Upper lobe of left lung (tissue), 6 donors: ENCODE data around the gene MSANTD3. TPM values are rescaled to one million over a fixed set of nuclear protein-coding genes. Genes with fewer than 3 reads are reported as not detected.

Experiments
- ATAC-seq, 2 donors: fragments of 200-7000 bp; cut with Tn5 transposase; one replicate each; pipeline ENCODE4 v1.9.1; 2022; ENCODE audit warnings: mild to moderate bottlenecking in 2 of 2, moderate library complexity in 2 of 2; ENCODE audit not compliant: low FRiP score in 2 of 2
- DNase-seq, 2 donors: peaks; one replicate each; pipeline ENCODE4 v3.0.0-alpha.2; 2019 to 2020
- H3K27ac ChIP-seq, 4 donors: fragments of 200-600 bp; sonication (generic); one replicate each; pipeline ENCODE4 v1.5.1; 2016 to 2019
- H3K27me3 ChIP-seq, 4 donors: fragments of 200-600 bp; sonication (generic); one replicate each; pipeline ENCODE4 v1.5.1; 2017 to 2019
- H3K36me3 ChIP-seq, 4 donors: fragments of 200-600 bp; sonication (generic); one replicate each; pipeline ENCODE4 v1.5.1; 2016 to 2019
- H3K4me1 ChIP-seq, 4 donors: fragments of 200-600 bp; sonication (generic); one replicate each; pipeline ENCODE4 v1.5.1; 2018 to 2019
- H3K4me3 ChIP-seq, 4 donors: fragments of 200-600 bp; sonication (generic); one replicate each; pipeline ENCODE4 v1.5.1; 2017 to 2019; ENCODE audit warnings: mild to moderate bottlenecking in 2 of 4, moderate library complexity in 1 of 4
- H3K9me3 ChIP-seq, 4 donors: fragments of 200-600 bp; sonication (generic); one replicate each; pipeline ENCODE4 v1.5.1; 2018 to 2019
- EP300 ChIP-seq, 4 donors: sonication (generic); formaldehyde crosslinking; IDR thresholded peaks; one replicate each; pipeline ENCODE4 v1.5.1; 2017; ENCODE audit warnings: antibody characterized with exemption in 4 of 4, control low read depth in 2 of 4
- POLR2A ChIP-seq, 4 donors: fragments of 450-650 bp; IDR thresholded peaks; one replicate each; pipeline ENCODE4 v1.5.1; 2016 to 2017; ENCODE audit warnings: antibody characterized with exemption in 4 of 4, mild to moderate bottlenecking in 2 of 4
- POLR2AphosphoS5 ChIP-seq, 2 donors: sonication (generic); formaldehyde crosslinking; IDR thresholded peaks; one replicate each; pipeline ENCODE4 v1.5.1; 2017; ENCODE audit warnings: antibody characterized with exemption in 2 of 2
- WGBS, 2 donors: methylation state at CpG; one replicate each; pipeline ENCODE4 v1.1.5; 2017 to 2018; 5-methylcytosine and 5-hydroxymethylcytosine counted together
- total RNA-seq, 6 donors: library from RNA; depleted of rRNA in 4 of 6; stranded (reverse); fragments of >200 nt in 4 of 6; gene quantifications; one replicate each; pipeline versions ENCODE4 v1.1.0 to v1.2.1, GENCODE V29; 2016 to 2021
- TF ChIP-seq, protein P1 (sequence below), 6 experiments: fragments of 450-650 bp in 4 of 6; fragments of 200-600 bp in 2 of 6; sonication (generic) in 2 of 6; IDR thresholded peaks; one replicate each; pipeline ENCODE4 v1.5.1; 2016 to 2019; ENCODE audit warnings: antibody characterized with exemption in 6 of 6
- donor health status: DM: no; HTN: no; CAD: no; lungs with moderate emphysema.
- donor health status: DM: no; HTN: yes; CAD: no; lungs with severe emphysema.

The MSANTD3 gene
- total RNA-seq, 6 donors from 2014 or later: 13.6 to 28.3 (median 23.0) TPM

DNA sequence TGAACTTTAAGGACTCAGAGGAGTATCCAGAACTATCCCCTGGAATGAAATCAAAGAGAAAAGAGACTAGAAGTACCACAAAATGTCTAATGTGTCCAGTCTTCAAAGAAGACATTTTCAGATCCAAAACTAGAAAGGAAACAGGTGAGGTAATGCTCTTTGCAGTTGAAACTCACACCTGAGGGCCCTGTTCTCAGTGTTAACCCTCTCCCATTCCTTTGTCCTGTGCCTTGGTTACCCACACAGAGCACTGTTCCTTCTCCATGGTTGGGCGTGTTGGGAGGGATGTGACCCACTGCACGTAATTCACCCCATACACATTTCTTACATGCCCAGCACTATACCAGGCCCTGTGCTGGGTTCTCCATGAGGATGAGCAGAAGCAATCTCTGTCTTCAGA, 21.3 kb downstream of the MSANTD3 start:
- ATAC-seq (no peak), DNase-seq (no peak)
- TF ChIP-seq, protein P1, sequence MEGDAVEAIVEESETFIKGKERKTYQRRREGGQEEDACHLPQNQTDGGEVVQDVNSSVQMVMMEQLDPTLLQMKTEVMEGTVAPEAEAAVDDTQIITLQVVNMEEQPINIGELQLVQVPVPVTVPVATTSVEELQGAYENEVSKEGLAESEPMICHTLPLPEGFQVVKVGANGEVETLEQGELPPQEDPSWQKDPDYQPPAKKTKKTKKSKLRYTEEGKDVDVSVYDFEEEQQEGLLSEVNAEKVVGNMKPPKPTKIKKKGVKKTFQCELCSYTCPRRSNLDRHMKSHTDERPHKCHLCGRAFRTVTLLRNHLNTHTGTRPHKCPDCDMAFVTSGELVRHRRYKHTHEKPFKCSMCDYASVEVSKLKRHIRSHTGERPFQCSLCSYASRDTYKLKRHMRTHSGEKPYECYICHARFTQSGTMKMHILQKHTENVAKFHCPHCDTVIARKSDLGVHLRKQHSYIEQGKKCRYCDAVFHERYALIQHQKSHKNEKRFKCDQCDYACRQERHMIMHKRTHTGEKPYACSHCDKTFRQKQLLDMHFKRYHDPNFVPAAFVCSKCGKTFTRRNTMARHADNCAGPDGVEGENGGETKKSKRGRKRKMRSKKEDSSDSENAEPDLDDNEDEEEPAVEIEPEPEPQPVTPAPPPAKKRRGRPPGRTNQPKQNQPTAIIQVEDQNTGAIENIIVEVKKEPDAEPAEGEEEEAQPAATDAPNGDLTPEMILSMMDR (IDR thresholded peaks at IDR 0.05): no peak
- TF ChIP-seq POLR2AphosphoS5 (IDR thresholded peaks at IDR 0.05) (no peak), POLR2A (IDR thresholded peaks at IDR 0.05) (no peak), EP300 (IDR thresholded peaks at IDR 0.05) (no peak)

DNA sequence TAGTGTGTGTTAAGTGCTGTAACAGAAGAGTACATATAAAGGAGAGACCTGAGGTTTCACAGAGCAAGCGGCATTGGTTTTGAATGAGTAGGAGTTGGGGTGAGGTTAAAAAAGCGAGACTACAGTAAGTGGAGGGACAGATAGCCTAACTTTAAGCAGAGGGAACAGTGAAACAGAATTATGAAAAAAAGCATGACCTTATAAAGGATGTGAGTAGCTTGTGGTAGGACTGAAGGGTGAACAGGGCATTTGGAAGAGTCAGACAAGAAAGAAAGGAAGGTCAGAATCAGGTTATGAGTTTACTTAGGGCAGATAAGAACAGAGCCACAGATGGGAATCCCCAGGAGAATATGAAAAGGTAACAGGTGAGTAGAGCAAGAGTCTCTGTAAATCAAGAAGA, 22.5 kb downstream of the MSANTD3 start:
- H3K9me3 ChIP-seq: no peaks in the 10 kb centered on the region
- peaks cover 0 to 3% (median 0%) of the 10 kb centered on the region in 4 donors for H3K4me1 ChIP-seq
- no peaks in the 10 kb centered on the region for H3K27me3 ChIP-seq
- H3K36me3 ChIP-seq: peaks cover 0 to 33% (median 0%) of the 10 kb centered on the region in 4 donors
- DNase-seq (no peak), ATAC-seq (no peak)
- WGBS, 2 donors: 95 to 100% methylated on average over 2 of the region's 2 CpGs
- no peak overlapping the region for H3K4me3 ChIP-seq
- TF ChIP-seq POLR2AphosphoS5 (IDR thresholded peaks at IDR 0.05) (no peak), POLR2A (IDR thresholded peaks at IDR 0.05) (no peak), EP300 (IDR thresholded peaks at IDR 0.05) (no peak)
- TF ChIP-seq, protein P1 (IDR thresholded peaks at IDR 0.05): no peak
- no peak overlapping the region for H3K27ac ChIP-seq

More for the DNA sequence above, 21.3 kb downstream of the MSANTD3 start:
- Histone ChIP-seq H3K4me3 (no peak overlapping the region), H3K36me3 (peaks cover 0 to 28% (median 0%) of the 10 kb centered on the region in 4 donors), H3K27ac (no peak overlapping the region), H3K27me3 (no peaks in the 10 kb centered on the region), H3K4me1 (peaks cover 0 to 13% (median 3%) of the 10 kb centered on the region in 4 donors), H3K9me3 (no peaks in the 10 kb centered on the region)
- WGBS, 2 donors: 95 to 100% methylated on average over 2 of the region's 2 CpGs

DNA sequence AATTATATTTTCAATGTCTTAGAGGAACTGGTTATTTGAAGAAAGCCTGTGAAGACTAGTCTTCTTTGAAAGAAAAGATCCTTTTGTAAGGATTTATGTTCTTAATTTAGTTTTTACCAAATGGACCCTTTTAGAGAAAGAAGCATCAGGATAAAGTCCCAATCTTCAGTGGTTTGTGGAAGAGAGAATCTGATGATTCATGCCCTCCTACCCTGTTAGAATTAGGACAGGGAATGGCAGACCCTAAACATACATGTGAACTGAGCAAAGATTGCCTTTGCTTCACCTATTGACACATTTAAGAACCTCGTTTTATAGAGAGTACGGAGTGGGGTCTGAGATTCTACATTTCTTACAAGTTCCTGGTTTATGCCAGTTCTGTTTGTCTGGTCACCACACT, 26.0 kb downstream of the MSANTD3 start:
- H3K27me3 ChIP-seq: no peaks in the 10 kb centered on the region
- no peak overlapping the region for H3K4me3 ChIP-seq
- DNase-seq (no peak), ATAC-seq (no peak)
- H3K4me1 ChIP-seq: no peaks in the 10 kb centered on the region
- TF ChIP-seq POLR2A (IDR thresholded peaks at IDR 0.05) (no peak), EP300 (IDR thresholded peaks at IDR 0.05) (no peak), POLR2AphosphoS5 (IDR thresholded peaks at IDR 0.05) (no peak)
- TF ChIP-seq, protein P1 (IDR thresholded peaks at IDR 0.05): no peak
- H3K36me3 ChIP-seq: peaks cover 0 to 30% (median 0%) of the 10 kb centered on the region in 4 donors
- H3K27ac ChIP-seq: no peak overlapping the region
- no peaks in the 10 kb centered on the region for H3K9me3 ChIP-seq
- WGBS, 2 donors: 85 to 100% methylated on average over 2 of the region's 2 CpGs

DNA sequence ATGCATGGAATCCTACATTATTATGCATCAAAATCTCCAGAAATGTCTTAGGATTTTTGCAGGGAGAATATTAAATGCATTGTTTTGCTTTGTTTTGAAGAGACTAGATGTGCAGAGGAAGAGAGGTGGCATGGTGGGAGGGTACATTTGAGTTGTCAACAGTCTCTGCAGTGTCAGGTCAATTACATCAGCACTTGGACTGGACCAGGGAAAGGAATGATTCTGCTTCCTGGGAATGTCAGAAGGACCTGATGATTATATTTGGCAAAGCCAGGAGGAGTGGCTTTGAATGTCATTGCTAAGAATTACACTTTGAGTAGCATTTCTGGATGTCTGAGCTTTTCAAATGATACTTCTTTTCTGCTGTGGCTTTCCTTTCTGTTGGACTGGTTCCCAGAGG, 28.5 kb downstream of the MSANTD3 start:
- no peaks in the 10 kb centered on the region for H3K9me3 ChIP-seq
- H3K4me1 ChIP-seq: no peaks in the 10 kb centered on the region
- DNase-seq: no peak
- peaks cover 0 to 30% (median 0%) of the 10 kb centered on the region in 4 donors for H3K36me3 ChIP-seq
- H3K4me3 ChIP-seq: no peak overlapping the region
- H3K27ac ChIP-seq: no peak overlapping the region
- no peaks in the 10 kb centered on the region for H3K27me3 ChIP-seq
- ATAC-seq: no peak
- TF ChIP-seq, protein P1 (IDR thresholded peaks at IDR 0.05): no peak
- TF ChIP-seq POLR2AphosphoS5 (IDR thresholded peaks at IDR 0.05) (no peak), EP300 (IDR thresholded peaks at IDR 0.05) (no peak), POLR2A (IDR thresholded peaks at IDR 0.05) (no peak)

DNA sequence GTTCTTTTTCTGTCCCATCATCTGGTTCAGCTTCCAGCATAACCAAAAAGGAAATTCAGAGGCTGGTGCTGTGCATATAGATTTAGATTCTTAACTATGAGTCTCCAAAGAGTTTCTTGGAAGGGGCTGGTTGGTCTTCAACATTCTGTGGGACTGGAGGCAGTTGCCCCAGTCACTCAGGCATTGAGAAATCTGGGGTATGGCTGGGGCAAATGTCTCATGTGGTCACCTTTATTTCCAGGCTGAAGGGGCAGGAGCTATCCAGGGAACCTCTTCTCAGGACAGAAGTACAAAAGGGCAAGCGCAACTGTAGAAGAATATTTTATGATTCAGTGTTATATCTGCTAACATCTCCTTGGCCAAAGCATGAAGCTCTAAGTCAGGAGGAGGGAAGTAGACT, 30.6 kb downstream of the MSANTD3 start:
- no peak overlapping the region for H3K4me3 ChIP-seq
- no peaks in the 10 kb centered on the region for H3K4me1 ChIP-seq
- ATAC-seq (no peak), DNase-seq (no peak)
- TF ChIP-seq, protein P1 (IDR thresholded peaks at IDR 0.05): no peak
- TF ChIP-seq EP300 (IDR thresholded peaks at IDR 0.05) (no peak), POLR2AphosphoS5 (IDR thresholded peaks at IDR 0.05) (no peak), POLR2A (IDR thresholded peaks at IDR 0.05) (no peak)
- H3K27me3 ChIP-seq: no peaks in the 10 kb centered on the region
- H3K27ac ChIP-seq: no peak overlapping the region
- H3K9me3 ChIP-seq: no peaks in the 10 kb centered on the region
- H3K36me3 ChIP-seq: peaks cover 0 to 13% (median 0%) of the 10 kb centered on the region in 4 donors
- WGBS, 2 donors: 100% methylated on average over 1 of the region's 1 CpG
